Peyer's patch (tissue), 4 donors: ENCODE measurements around the gene AK5.

Experiments
- CTCF ChIP-seq, 6 experiments: fragments of 450-650 bp in 4 of 6; fragments of 200-600 bp in 2 of 6; sonication (generic) in 1 of 6; IDR thresholded peaks; one replicate each; pipeline ENCODE4 v1.5.1; 2017 to 2019; ENCODE audit warnings: antibody characterized with exemption in 6 of 6, mild to moderate bottlenecking in 3 of 6, moderate library complexity in 1 of 6
- POLR2A ChIP-seq, 2 donors: fragments of 450-650 bp; IDR thresholded peaks; one replicate each; pipeline ENCODE4 v1.5.1; 2017; ENCODE audit warnings: antibody characterized with exemption in 2 of 2, mild to moderate bottlenecking in 2 of 2, moderate library complexity in 2 of 2

GRCh38 chr1:77446841-77447555, 165.2 kb downstream of the AK5 start:
- TF ChIP-seq CTCF (IDR thresholded peaks at IDR 0.05) = no peak
- no peak for TF ChIP-seq POLR2A (IDR thresholded peaks at IDR 0.05)
